Natural killer cell (primary cell): ENCODE data around the gene ERMP1. TPM values are rescaled to one million over a fixed set of nuclear protein-coding genes. Genes with fewer than 3 reads are reported as not detected.
A peak's percentile ranks its signal among the peaks of the same experiment; 100 is the strongest.

Source experiments
- ATAC-seq, 3 donors: fragments of 150-1000 bp in 2 of 3; fragments of 200-7000 bp in 1 of 3; cut with Tn5 transposase; 1 replicate in 1 of 3; 2 replicates in 2 of 3; pipeline ENCODE4 v1.10.0; 2021; ENCODE audit warnings: mild to moderate bottlenecking in 2 of 3, moderate library complexity in 2 of 3
- DNase-seq, 2 donors: peaks; one replicate each; pipeline versions ENCODE4 v3.0.0 to v3.0.0-alpha.2; 2013 to 2021; ENCODE audit warnings: mixed read lengths in 1 of 2
- H3K27ac ChIP-seq: one replicate; pipeline ENCODE4 v1.5.1; 2013; ENCODE audit warnings: mild to moderate bottlenecking, low read length
- H3K27me3 ChIP-seq: one replicate; pipeline ENCODE4 v1.6.1; 2013; ENCODE audit warnings: low read length; ENCODE audit not compliant: control insufficient read depth, insufficient read depth
- H3K36me3 ChIP-seq: one replicate; pipeline ENCODE4 v1.6.1; 2013; ENCODE audit warnings: low read length; ENCODE audit not compliant: control insufficient read depth, insufficient read depth
- H3K4me1 ChIP-seq: one replicate; pipeline ENCODE4 v1.6.1; 2013; ENCODE audit warnings: low read length; ENCODE audit not compliant: control insufficient read depth, insufficient read depth
- H3K4me3 ChIP-seq: one replicate; pipeline ENCODE4 v1.5.1; 2013; ENCODE audit warnings: low read length
- H3K9me3 ChIP-seq: one replicate; pipeline ENCODE4 v1.6.1; 2013; ENCODE audit warnings: low read length; ENCODE audit not compliant: control insufficient read depth, insufficient read depth
- H3K27ac Mint-ChIP-seq, 2 donors: one replicate each; pipeline ENCODE4 v1.8.0; 2022; ENCODE audit warnings: mild to moderate bottlenecking in 2 of 2, mixed read lengths in 2 of 2, moderate library complexity in 1 of 2
- H3K27me3 Mint-ChIP-seq, 2 donors: one replicate each; pipeline ENCODE4 v1.8.0; 2022; ENCODE audit warnings: low read depth in 2 of 2, mixed read lengths in 2 of 2
- H3K36me3 Mint-ChIP-seq: one replicate; pipeline ENCODE4 v1.8.0; 2022; ENCODE audit warnings: mixed read lengths
- H3K4me1 Mint-ChIP-seq, 2 donors: one replicate each; pipeline ENCODE4 v1.8.0; 2022; ENCODE audit warnings: mixed read lengths in 2 of 2
- H3K4me3 Mint-ChIP-seq: one replicate; pipeline ENCODE4 v1.8.0; 2022; ENCODE audit warnings: mild to moderate bottlenecking, moderate library complexity, mixed read lengths
- H3K9me3 Mint-ChIP-seq, 2 donors: one replicate each; pipeline ENCODE4 v1.8.0; 2022; ENCODE audit warnings: mixed read lengths in 2 of 2
- CTCF ChIP-seq: fragments of 200-600 bp; IDR thresholded peaks from one replicate; pipeline ENCODE4 v1.8.0; 2022; ENCODE audit warnings: antibody characterized with exemption
- WGBS: methylation state at CpG from one replicate; pipeline ENCODE4 v1.1.7; 2013; ENCODE audit warnings: missing lambda C conversion rate; ENCODE audit not compliant: insufficient coverage; 5-methylcytosine and 5-hydroxymethylcytosine counted together
- intact Hi-C: fragments of 100-400 bp; cut with micrococcal nuclease; formaldehyde crosslinking; loops from one replicate; pipeline ENCODE4 v1.14.2; 2022
- total RNA-seq, 4 donors: library from RNA; stranded (reverse); fragments of 120-200 nt in 1 of 4; gene quantifications; one replicate each; pipeline versions ENCODE4 v1.2.3 to v1.2.4, GENCODE V29; 2013 to 2022

The ERMP1 gene
- total RNA-seq, 3 donors from 2014 or later (not counting 1 experiment from before 2014, with no cell fraction given): 24.7 to 52.0 (median 29.3) TPM

- no peaks in the 10 kb centered on the region for H3K9me3 ChIP-seq
- Mint-ChIP-seq H3K36me3 (peaks cover 8% of the 10 kb centered on the region), H3K9me3 (no peaks in the 10 kb centered on the region), H3K27ac (no peak overlapping the region), H3K4me3 (no peak overlapping the region), H3K4me1 (peaks cover 6% of the 10 kb centered on the region in 2 donors), H3K27me3 (no peaks in the 10 kb centered on the region)
- TF ChIP-seq CTCF: no peak
- H3K36me3 ChIP-seq: peaks cover 29% of the 10 kb centered on the region
- intact Hi-C loops: no loop called here
- ATAC-seq (no peak), DNase-seq (no peak)
- WGBS: 100% methylated on average over 1 of the region's 1 CpG
- H3K4me1 ChIP-seq: no peaks in the 10 kb centered on the region
- H3K4me3 ChIP-seq: no peak overlapping the region
- H3K27ac ChIP-seq: no peak overlapping the region
- no peaks in the 10 kb centered on the region for H3K27me3 ChIP-seq
These were observed 82.3 kb downstream of the ERMP1 start for GRCh38 chr9:5750569-5750968.

DNA sequence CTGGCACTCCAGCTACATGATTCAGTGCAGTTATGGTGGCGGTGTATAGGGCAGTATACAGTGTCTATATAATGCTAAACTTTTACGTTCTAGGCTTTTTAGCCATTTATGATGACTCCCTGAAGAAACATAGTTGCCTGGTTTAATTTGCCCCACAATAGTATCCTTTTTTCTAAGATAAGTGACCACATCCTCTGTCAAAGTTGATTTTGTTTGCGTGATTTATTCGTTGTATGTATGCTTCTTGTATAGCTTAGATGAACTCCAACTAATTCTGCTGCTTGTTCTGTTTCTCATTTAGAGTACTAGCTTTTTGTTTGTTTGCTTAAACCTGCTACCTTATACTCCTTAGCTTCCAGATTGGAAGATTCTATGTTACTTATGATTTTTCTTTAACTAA, 83.6 kb downstream of the ERMP1 start:
- Mint-ChIP-seq H3K27me3 (no peaks in the 10 kb centered on the region), H3K36me3 (peaks cover 15% of the 10 kb centered on the region), H3K4me1 (peaks cover 6% of the 10 kb centered on the region in 2 donors), H3K9me3 (no peaks in the 10 kb centered on the region), H3K4me3 (no peak overlapping the region), H3K27ac (peak overlapping the region in 1 of 2 donors; percentile 18)
- Histone ChIP-seq H3K4me1 (no peaks in the 10 kb centered on the region), H3K4me3 (no peak overlapping the region), H3K27me3 (no peaks in the 10 kb centered on the region), H3K9me3 (no peaks in the 10 kb centered on the region), H3K27ac (no peak overlapping the region), H3K36me3 (peaks cover 31% of the 10 kb centered on the region)
- WGBS: 85% methylated on average over 2 of the region's 4 CpGs
- ATAC-seq (no peak), DNase-seq (no peak)
- TF ChIP-seq CTCF: no peak
- intact Hi-C loops: no loop called here

- H3K27ac ChIP-seq: no peak overlapping the region
- Mint-ChIP-seq H3K9me3 (no peaks in the 10 kb centered on the region), H3K4me1 (peaks cover 6% of the 10 kb centered on the region in 2 donors), H3K27ac (peak overlapping the region in 1 of 2 donors; percentile 21), H3K4me3 (no peak overlapping the region), H3K36me3 (peaks cover 15% of the 10 kb centered on the region), H3K27me3 (no peaks in the 10 kb centered on the region)
- H3K27me3 ChIP-seq: no peaks in the 10 kb centered on the region
- no peaks in the 10 kb centered on the region for H3K9me3 ChIP-seq
- no peaks in the 10 kb centered on the region for H3K4me1 ChIP-seq
- no peak for DNase-seq
- intact Hi-C loops: no loop called here
- ATAC-seq: no peak
- WGBS: 100% methylated on average over 1 of the region's 1 CpG
- peaks cover 34% of the 10 kb centered on the region for H3K36me3 ChIP-seq
- no peak for TF ChIP-seq CTCF
- H3K4me3 ChIP-seq: no peak overlapping the region
These were observed 84.5 kb downstream of the ERMP1 start for GRCh38 chr9:5748438-5748837.

- intact Hi-C loops: no loop called here
- no peak overlapping the region for H3K4me3 ChIP-seq
- 100% methylated on average over 2 of the region's 3 CpGs for WGBS
- H3K4me1 Mint-ChIP-seq: peaks cover 0 to 8% of the 10 kb centered on the region in 2 donors
- no peak overlapping the region for H3K4me3 Mint-ChIP-seq
- peaks cover 24% of the 10 kb centered on the region for H3K36me3 Mint-ChIP-seq
- H3K27me3 Mint-ChIP-seq: no peaks in the 10 kb centered on the region
- no peaks in the 10 kb centered on the region for H3K9me3 ChIP-seq
- H3K4me1 ChIP-seq: no peaks in the 10 kb centered on the region
- no peaks in the 10 kb centered on the region for H3K27me3 ChIP-seq
- DNase-seq (no peak), ATAC-seq (no peak)
- no peak overlapping the region for H3K27ac Mint-ChIP-seq
- peaks cover 30% of the 10 kb centered on the region for H3K36me3 ChIP-seq
- TF ChIP-seq CTCF: no peak
- H3K9me3 Mint-ChIP-seq: no peaks in the 10 kb centered on the region
- no peak overlapping the region for H3K27ac ChIP-seq
These were observed 89.8 kb downstream of the ERMP1 start for GRCh38 chr9:5743109-5743508.
